Rectal smooth muscle tissue (tissue), 1 donor: ENCODE results near the gene DIRAS2.

Source experiments
- H3K27ac ChIP-seq: one replicate; pipeline ENCODE4 v1.7.0; 2013; ENCODE audit warnings: low read depth, low read length, inconsistent platforms
- H3K27me3 ChIP-seq: one replicate; pipeline ENCODE4 v1.7.0; 2013; ENCODE audit warnings: low read length; ENCODE audit not compliant: control insufficient read depth, insufficient read depth
- H3K36me3 ChIP-seq: one replicate; pipeline ENCODE4 v1.7.0; 2013; ENCODE audit warnings: low read length; ENCODE audit not compliant: control insufficient read depth, insufficient read depth
- H3K4me1 ChIP-seq: one replicate; pipeline ENCODE4 v1.7.0; 2013; ENCODE audit warnings: low read length; ENCODE audit not compliant: control insufficient read depth, insufficient read depth
- H3K4me3 ChIP-seq: one replicate; pipeline ENCODE4 v1.7.0; 2013; ENCODE audit warnings: low read length
- H3K9ac ChIP-seq: one replicate; pipeline ENCODE4 v1.7.0; 2013; ENCODE audit warnings: low read length

DIRAS2 gene

GRCh38 chr9:90641884-90642487 is 638 bp downstream of the DIRAS2 start:
- Histone ChIP-seq H3K27me3 (peaks cover 15% of the 10 kb centered on the region), H3K4me3 (no peak overlapping the region), H3K36me3 (no peaks in the 10 kb centered on the region), H3K4me1 (no peaks in the 10 kb centered on the region), H3K9ac (no peak overlapping the region), H3K27ac (no peak overlapping the region)

- Histone ChIP-seq H3K9ac (no peak overlapping the region), H3K27me3 (peaks cover 15% of the 10 kb centered on the region), H3K4me1 (no peaks in the 10 kb centered on the region), H3K4me3 (no peak overlapping the region), H3K36me3 (no peaks in the 10 kb centered on the region), H3K27ac (no peak overlapping the region)
Measured at GRCh38 chr9:90641086-90641485, 1.5 kb downstream of the DIRAS2 start.

GRCh38 chr9:90640361-90640760 is 2.3 kb downstream of the DIRAS2 start:
- no peaks in the 10 kb centered on the region for H3K4me1 ChIP-seq
- no peak overlapping the region for H3K27ac ChIP-seq
- no peaks in the 10 kb centered on the region for H3K36me3 ChIP-seq

GRCh38 chr9:90637626-90638025 is 5.0 kb downstream of the DIRAS2 start:
- Histone ChIP-seq H3K4me1 (no peaks in the 10 kb centered on the region), H3K27me3 (peaks cover 10% of the 10 kb centered on the region), H3K36me3 (no peaks in the 10 kb centered on the region), H3K4me3 (no peak overlapping the region), H3K9ac (no peak overlapping the region), H3K27ac (no peak overlapping the region)

More at GRCh38 chr9:90640361-90640760, 2.3 kb downstream of the DIRAS2 start:
- Histone ChIP-seq H3K4me3 (no peak overlapping the region), H3K27me3 (peaks cover 15% of the 10 kb centered on the region), H3K9ac (no peak overlapping the region)

GRCh38 chr9:90632647-90633207 is 9.9 kb downstream of the DIRAS2 start:
- H3K4me1 ChIP-seq = no peaks in the 10 kb centered on the region
- H3K36me3 ChIP-seq = no peaks in the 10 kb centered on the region
- H3K27me3 ChIP-seq = no peaks in the 10 kb centered on the region
- H3K9ac ChIP-seq = no peak overlapping the region
- H3K4me3 ChIP-seq = no peak overlapping the region
- H3K27ac ChIP-seq = no peak overlapping the region

- Histone ChIP-seq H3K27ac (no peak overlapping the region), H3K36me3 (no peaks in the 10 kb centered on the region)
Measured at GRCh38 chr9:90631964-90632363, 10.7 kb downstream of the DIRAS2 start.

GRCh38 chr9:90629991-90630390 is 12.6 kb downstream of the DIRAS2 start:
- no peaks in the 10 kb centered on the region for H3K27me3 ChIP-seq
- no peaks in the 10 kb centered on the region for H3K36me3 ChIP-seq

More at GRCh38 chr9:90631964-90632363, 10.7 kb downstream of the DIRAS2 start:
- Histone ChIP-seq H3K4me1 (no peaks in the 10 kb centered on the region), H3K4me3 (no peak overlapping the region), H3K27me3 (no peaks in the 10 kb centered on the region), H3K9ac (no peak overlapping the region)

GRCh38 chr9:90629354-90629753 is 13.3 kb downstream of the DIRAS2 start:
- H3K27ac ChIP-seq = no peak overlapping the region
- H3K9ac ChIP-seq = no peak overlapping the region
- no peaks in the 10 kb centered on the region for H3K36me3 ChIP-seq
- no peaks in the 10 kb centered on the region for H3K4me1 ChIP-seq
- no peaks in the 10 kb centered on the region for H3K27me3 ChIP-seq
- H3K4me3 ChIP-seq = no peak overlapping the region

More at GRCh38 chr9:90629991-90630390, 12.6 kb downstream of the DIRAS2 start:
- no peaks in the 10 kb centered on the region for H3K4me1 ChIP-seq
- H3K9ac ChIP-seq = no peak overlapping the region
- no peak overlapping the region for H3K27ac ChIP-seq
- H3K4me3 ChIP-seq = no peak overlapping the region

GRCh38 chr9:90616806-90617205 is 25.8 kb downstream of the DIRAS2 start:
- no peaks in the 10 kb centered on the region for H3K4me1 ChIP-seq
- H3K9ac ChIP-seq = no peak overlapping the region
- H3K27ac ChIP-seq = no peak overlapping the region
- H3K36me3 ChIP-seq = no peaks in the 10 kb centered on the region
- no peak overlapping the region for H3K4me3 ChIP-seq
- no peaks in the 10 kb centered on the region for H3K27me3 ChIP-seq

GRCh38 chr9:90613502-90613901 is 29.1 kb downstream of the DIRAS2 start:
- H3K9ac ChIP-seq = no peak overlapping the region
- H3K27ac ChIP-seq = no peak overlapping the region
- no peaks in the 10 kb centered on the region for H3K27me3 ChIP-seq
- no peaks in the 10 kb centered on the region for H3K36me3 ChIP-seq
- H3K4me1 ChIP-seq = no peaks in the 10 kb centered on the region
- no peak overlapping the region for H3K4me3 ChIP-seq

GRCh38 chr9:90612957-90613356 is 29.7 kb downstream of the DIRAS2 start:
- H3K4me1 ChIP-seq = no peaks in the 10 kb centered on the region
- H3K9ac ChIP-seq = no peak overlapping the region
- H3K27me3 ChIP-seq = no peaks in the 10 kb centered on the region
- no peaks in the 10 kb centered on the region for H3K36me3 ChIP-seq
- no peak overlapping the region for H3K4me3 ChIP-seq
- H3K27ac ChIP-seq = no peak overlapping the region

- Histone ChIP-seq H3K27ac (no peak overlapping the region), H3K36me3 (no peaks in the 10 kb centered on the region), H3K4me1 (no peaks in the 10 kb centered on the region), H3K27me3 (no peaks in the 10 kb centered on the region), H3K4me3 (no peak overlapping the region), H3K9ac (no peak overlapping the region)
Measured at GRCh38 chr9:90611568-90611967, 31.1 kb downstream of the DIRAS2 start.

- H3K27me3 ChIP-seq = no peaks in the 10 kb centered on the region
- H3K9ac ChIP-seq = no peak overlapping the region
- H3K36me3 ChIP-seq = no peaks in the 10 kb centered on the region
- H3K27ac ChIP-seq = no peak overlapping the region
- no peaks in the 10 kb centered on the region for H3K4me1 ChIP-seq
- H3K4me3 ChIP-seq = no peak overlapping the region
Measured at GRCh38 chr9:90611121-90611520, 31.5 kb downstream of the DIRAS2 start.
